HG03196 (cell line): ENCODE measurements around the gene DNAJC6.
A peak's percentile ranks its signal among the peaks of the same experiment; 100 is the strongest.

ENCODE experiments used
- ATAC-seq: cut with Tn5 transposase; IDR thresholded peaks from one replicate; pipeline ENCODE4 v1.9.1; 2021; ENCODE audit not compliant: unreplicated experiment

Gene DNAJC6

GRCh38 chr1:65399003-65399402, 89.7 kb downstream of the DNAJC6 start:
- no peak for ATAC-seq

DNA sequence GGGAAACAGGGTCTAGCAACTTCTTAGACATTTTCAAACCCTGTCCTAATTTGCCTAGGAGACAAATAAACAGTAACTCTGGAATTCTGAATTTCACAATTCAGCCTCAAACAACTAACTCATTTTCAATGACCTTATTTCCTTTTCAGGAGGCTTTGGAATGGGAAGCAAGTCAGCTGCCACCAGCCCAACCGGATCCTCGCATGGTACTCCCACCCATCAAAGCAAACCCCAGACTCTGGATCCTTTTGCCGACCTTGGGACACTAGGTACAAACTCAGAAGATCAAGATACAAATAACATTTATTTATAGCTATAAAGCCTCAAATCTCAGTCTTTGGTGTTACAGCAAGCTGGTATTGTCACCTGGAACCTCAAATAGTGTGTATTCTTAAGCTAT, 92.3 kb downstream of the DNAJC6 start:
- no peak for ATAC-seq

DNA sequence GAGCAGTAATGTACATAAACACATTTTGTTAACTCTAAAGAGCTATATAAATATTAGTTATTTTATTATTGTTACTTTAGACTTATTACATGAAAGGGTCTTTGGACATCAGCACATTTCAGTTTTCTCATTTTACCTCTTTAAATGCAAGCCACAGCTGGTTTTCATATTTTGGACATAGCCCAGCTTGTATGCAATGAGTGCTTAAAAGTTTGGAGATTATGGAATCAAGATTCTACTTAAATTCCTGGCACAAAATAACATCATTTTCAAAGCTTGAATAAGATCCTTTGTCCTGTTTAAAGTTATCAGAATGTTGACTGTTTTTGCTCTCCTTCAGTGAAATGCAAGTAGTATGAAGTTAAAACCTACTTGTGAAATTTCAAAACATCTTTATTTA, 95.6 kb downstream of the DNAJC6 start:
- ATAC-seq = no peak

DNA sequence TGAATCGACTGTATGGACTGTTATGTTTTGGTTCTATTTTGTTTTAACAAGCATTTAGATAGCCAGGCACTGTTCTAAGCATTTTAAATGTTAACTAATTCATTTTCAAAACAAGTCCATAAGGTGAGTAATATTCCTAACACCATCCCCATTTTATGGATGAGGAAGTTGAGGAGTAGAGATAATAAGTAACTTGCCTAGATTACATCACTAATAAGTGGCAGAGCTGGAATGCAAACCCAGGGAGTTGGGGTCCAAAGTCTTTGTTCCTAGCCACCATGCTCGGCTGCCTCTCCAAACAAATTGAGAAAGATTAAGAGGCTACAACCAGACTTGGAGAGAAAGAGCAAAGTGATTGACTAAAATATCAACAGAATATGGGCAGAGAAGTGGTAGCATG, 98.5 kb downstream of the DNAJC6 start:
- ATAC-seq = no peak

GRCh38 chr1:65409314-65409713, 100.0 kb downstream of the DNAJC6 start:
- ATAC-seq = no peak

DNA sequence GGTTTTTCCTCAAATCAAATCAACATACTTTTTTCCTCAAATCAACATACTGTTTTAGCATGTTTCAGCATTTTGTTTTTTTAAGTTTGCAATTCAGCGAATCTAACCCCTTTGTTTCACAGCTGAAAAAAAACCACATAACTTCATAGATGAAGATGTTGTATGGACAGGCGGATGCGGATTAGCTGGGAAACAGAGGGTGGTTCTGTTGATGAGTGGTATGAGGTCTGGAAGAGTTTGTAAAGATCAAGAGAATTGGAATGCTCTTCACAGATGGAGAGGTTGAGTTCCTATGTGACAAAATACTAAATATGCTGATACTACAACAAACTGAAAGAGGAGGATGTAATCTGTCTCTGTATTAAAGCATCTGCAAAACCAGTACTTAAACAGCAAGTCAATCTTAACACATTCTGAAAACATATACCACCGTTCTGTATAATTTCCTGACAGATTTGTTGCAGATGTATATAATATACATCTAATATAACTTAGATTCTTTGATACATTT, 100.5 kb downstream of the DNAJC6 start:
- ATAC-seq = no peak

DNA sequence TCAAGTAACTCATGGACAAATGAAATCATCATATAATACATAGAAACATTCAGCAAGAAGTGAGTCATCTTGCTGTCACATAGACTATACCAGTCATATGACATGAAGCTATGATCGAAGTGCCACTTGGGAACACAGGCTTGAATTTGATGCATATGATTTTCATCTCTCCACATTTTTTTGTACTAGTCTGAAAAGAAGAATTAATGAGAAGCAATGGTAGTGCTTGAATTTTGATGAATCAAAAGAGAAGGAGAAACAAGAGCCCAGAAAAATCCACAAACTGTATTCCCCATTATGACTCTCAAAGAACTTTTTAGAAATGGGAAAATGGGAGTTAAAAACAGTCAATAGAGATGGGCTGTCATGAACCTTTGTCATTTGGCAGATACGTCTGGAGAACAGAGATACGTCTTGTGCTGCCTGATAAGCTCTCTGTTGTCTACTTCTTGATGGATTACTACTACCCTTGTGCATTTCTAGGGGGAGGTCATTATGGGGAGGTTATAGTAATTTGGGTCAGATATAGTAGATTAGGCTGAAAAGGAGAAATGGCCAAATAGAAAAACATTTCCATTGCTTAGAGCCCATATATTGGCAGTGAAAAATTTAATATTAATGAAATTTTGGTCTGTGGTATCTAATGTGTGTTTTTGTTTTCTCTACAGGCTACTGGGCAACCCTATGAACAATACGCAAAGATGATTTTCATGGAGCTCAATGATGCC, 103.1 kb downstream of the DNAJC6 start:
- ATAC-seq = no peak

DNA sequence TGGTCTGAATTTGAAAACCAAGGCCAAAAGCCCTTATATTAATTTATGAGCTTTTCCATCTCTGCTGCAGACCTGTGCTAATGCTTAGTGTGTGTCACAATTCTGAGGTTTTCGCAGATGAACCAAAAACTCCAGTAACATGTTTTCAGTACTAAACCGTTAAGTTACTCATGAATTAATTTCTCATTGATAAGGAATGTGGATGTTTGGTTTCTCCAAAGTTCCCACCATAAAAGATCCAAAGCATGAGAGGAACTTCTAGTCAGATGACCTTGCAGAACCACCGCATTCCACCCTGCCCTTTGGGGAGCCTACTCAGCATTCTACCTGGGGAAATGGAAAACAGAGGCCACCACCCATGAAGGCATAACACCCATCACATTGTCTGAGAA, 103.6 kb downstream of the DNAJC6 start:
- ATAC-seq = no peak

DNA sequence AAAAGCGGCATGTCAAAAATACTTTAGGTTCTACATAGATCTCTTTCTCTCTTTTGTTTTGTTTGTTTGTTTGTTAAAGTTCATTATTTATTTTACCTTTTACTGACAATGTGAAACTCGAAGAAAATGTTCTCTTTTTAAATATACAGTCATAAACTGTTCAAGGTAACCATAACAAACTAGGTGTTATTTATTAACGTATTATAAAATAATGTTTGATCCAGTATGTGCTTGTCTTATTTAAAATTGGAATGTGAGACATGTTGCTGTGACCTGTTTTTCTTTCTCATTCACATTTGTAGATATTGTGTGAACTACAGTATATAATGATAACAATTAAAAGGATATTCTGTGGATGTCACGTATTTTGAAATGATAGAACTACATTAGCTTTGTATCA, 105.2 kb downstream of the DNAJC6 start:
- no peak for ATAC-seq

- ATAC-seq = no peak
Measured at GRCh38 chr1:65416767-65417166, 107.4 kb downstream of the DNAJC6 start.

DNA sequence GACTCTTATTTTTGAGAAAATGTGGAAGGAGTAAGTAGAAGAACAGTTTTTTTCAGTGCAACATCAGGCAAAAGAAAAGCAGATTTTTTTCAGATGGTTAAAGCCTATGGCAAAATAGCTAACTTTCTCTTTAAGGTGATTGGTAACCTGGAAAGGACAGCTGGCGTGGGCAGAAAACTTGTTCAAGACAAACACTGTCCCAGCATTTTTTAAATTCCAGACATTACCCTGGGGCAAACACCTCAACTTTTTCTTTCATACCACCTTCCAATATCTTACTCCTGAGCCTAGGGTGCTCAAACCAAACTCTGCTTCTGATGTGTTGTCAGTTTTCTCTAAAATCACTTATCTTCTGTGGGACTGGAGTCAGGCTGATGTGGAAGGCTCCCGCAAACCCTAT, 108.4 kb downstream of the DNAJC6 start:
- no peak for ATAC-seq

GRCh38 chr1:65418522-65419185, 109.3 kb downstream of the DNAJC6 start:
- no peak for ATAC-seq

DNA sequence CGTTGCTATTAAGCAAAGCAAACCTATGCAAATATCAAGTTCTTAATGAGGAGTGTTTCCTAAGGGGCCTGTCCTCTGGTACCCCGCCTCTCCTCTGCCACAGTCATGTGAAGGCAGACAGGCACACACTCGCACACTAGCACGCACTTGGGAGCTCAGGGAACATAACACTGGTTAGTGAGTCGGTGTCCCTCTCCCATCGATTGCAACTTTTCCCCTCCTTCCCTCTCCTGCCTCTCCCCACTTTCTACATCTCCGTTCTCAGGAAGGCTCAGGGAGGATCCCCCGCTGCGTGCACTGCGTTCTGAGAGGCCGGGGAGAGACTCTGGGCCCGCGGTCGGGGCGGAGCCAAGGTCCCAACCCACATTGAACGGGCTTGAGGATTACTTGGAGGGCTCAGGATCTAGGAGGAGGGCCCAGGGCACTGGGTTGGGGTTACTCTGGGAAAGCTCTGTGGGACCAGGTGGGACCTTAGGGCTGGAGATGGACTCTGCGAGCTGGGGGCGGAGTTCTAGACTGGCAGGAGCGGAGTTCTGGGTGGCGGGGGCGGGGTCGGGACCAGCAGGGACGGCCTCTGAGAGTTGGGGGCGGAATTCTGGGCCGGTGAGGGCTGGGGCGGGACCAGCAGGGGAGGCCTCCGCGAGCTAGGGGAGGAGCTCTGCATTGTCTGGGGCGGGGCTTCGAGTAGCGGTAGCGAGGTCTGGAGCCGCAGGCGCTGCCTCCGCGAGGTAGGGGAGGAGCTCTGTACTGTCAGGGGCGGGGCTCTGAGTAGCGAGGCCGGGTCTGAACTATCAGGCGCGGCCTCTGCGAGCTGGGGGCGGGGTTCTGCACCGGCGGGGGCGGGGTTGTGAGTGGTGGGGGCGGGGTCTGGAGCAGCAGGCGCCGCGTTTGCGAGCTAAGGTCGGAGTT, 110.6 kb downstream of the DNAJC6 start:
- peak; percentile 94 for ATAC-seq

GRCh38 chr1:65420590-65421350, 111.4 kb downstream of the DNAJC6 start, which contains the start of the genes LEPR and LEPROT:
Gene LEPR, plus strand, starts transcription at chr1:65420668. Its CDS starts 144,898 bp downstream, at chr1:65565566.
Gene LEPROT, plus strand, starts transcription at chr1:65420668. Its CDS starts 57 bp downstream, at chr1:65420725.
- peak; percentile 58 for ATAC-seq

DNA sequence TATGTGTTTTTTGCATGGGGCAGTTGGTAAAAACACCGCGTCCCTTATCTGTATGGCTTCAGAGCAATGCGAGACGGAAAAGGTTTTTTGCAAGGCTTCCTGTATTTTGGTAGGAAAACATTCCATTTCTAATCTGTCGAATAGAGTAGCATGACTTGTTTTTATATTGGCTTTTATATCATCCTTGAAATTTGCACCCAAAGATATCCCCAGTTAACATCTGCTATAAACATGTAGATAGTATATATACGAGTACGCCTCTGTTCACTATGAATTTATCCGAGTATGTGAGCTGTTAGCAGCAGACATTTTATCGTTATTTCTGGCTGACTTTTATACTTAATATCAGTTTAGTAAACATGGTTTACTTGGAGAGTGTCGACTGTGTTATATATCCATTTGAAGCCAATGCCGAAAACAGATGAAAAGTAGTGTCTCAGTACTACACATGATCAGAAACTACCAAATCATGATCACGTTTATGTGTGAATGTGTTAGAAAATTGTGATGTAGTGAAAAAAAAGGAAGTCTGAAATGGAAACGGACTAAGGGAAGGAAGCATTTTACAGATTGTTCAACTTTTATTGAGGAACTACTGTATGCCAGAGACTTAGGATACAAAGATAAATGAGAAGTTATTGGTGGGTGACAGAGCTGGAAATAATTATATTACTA, 112.1 kb downstream of the DNAJC6 start:
- ATAC-seq = no peak

DNA sequence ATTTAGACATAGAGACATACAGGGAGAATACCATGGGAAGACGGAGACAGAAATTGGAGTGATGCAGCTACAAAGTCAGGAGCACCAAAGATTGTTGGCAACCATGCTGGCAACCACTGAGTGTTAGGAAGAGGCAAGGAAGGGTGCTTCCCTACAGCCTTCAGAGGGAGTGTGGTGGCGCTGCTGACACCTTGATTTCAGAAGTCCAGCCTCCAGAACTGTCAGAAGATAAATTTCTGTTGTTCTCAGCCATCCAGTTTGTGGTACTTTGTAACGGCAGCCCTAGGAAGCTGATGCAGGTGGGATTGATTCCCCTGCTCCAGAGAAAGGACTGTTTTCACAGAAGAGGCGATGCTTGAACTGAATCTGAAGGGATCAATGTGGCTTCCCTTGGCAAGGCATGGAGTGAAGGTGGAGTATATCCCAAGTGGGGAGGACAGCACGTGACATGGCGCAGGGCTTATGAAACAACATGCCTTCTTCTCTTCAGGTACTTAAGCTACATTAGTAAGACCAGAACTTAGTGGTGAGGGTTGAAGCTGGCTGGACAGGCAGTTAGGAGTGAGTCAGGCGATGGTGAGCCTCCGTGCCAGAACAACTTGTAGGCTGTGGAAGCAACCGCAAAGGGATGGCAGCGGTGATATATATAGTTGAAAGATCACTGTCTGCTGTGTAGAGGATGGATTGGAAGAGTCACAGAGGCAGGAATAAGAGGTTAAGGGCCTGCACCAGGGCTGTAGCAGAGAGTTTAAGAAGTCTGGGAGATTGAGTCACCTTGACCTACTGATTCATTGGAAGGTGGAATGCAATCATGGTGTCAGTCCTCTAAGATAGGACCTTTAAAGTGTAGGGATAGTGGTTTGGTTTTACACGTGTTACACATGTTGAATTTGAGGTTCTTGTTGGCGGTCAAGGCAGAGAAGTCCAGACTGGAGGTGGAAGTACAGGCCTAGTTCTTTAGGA, 113.2 kb downstream of the DNAJC6 start:
- ATAC-seq = no peak

DNA sequence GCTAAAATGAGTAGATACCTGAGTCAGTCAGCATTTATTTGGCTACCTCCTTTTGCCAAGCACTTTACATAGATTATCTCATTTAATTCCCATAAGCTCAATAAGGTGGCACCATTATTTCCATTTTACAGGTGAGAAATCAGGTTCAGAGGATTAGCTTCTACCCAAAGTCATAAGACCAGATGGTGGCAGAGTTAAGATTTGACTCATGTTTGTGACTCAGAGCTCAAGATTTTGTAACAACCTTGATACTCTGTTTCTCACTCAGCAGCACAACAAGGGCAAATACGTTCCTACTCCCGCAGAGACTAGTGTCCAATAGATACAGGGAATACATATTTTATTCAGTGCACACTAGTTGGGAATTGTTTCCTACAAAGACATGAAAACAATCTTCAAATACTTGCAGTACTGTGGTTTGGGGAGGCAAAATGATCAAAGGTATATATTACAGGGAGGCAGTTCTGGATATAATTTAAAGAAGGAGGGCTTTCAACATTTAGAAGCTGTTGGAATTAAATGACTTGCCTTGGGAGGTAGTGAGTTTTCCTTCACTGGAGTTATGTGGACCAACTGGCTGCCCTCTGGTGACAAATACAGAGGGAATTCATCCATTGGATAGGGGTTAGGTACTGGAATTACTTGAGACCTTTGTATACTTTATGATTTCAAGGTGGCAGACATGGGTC, 114.7 kb downstream of the DNAJC6 start:
- ATAC-seq = no peak

GRCh38 chr1:65424573-65424889, 115.2 kb downstream of the DNAJC6 start:
- ATAC-seq = no peak
